K562 (cell line): ENCODE results near the gene KRT8. TPM values are rescaled to one million over a fixed set of nuclear protein-coding genes. Genes with fewer than 3 reads are reported as not detected.

ENCODE experiments used
- HCFC1 ChIP-seq: IDR thresholded peaks from 2 replicates; pipeline ENCODE4 v1.6.1; 2012; ENCODE audit warnings: low read depth, low read length, improper control_type of control experiment
- HMGN3 ChIP-seq: IDR thresholded peaks from 2 replicates; pipeline ENCODE4 v1.6.1; 2011; ENCODE audit warnings: borderline replicate concordance, low read depth, mild to moderate bottlenecking, mixed read lengths, low read length; ENCODE audit not compliant: insufficient read length; ENCODE audit errors: extremely low read depth
- KDM1A ChIP-seq, 2 experiments: fragments of 450-650 bp; IDR thresholded peaks; 2 replicates each; pipeline ENCODE4 v1.6.1; 2016; ENCODE audit warnings: mild to moderate bottlenecking in 2 of 2
- MCM5 ChIP-seq: fragments of 450-650 bp; IDR thresholded peaks from 2 replicates; pipeline ENCODE4 v1.6.1; 2016; ENCODE audit warnings: low read depth
- NFIC ChIP-seq: fragments of 450-650 bp; IDR thresholded peaks from 2 replicates; pipeline ENCODE4 v1.6.1; 2017; ENCODE audit warnings: mild to moderate bottlenecking, inconsistent platforms
- PYGO2 ChIP-seq: fragments of 450-650 bp; IDR thresholded peaks from 2 replicates; pipeline ENCODE4 v1.6.1; 2016; ENCODE audit warnings: mild to moderate bottlenecking, missing genetic modification characterization, moderate library complexity, missing compliant biosample characterization
- TARDBP ChIP-seq: fragments of 450-650 bp; IDR thresholded peaks from 2 replicates; pipeline ENCODE4 v1.6.1; 2016
- TRIM28 ChIP-seq: fragments of 450-650 bp; IDR thresholded peaks from 2 replicates; pipeline ENCODE4 v1.6.1; 2017
- ZNF436 ChIP-seq: fragments of 250-450, 450-650 bp; sonication (Bioruptor Pico); formaldehyde crosslinking; IDR thresholded peaks from 2 replicates; pipeline ENCODE4 v1.7.0; 2020; ENCODE audit warnings: mild to moderate bottlenecking
- ZNF717 ChIP-seq: fragments of 250-450 bp; sonication (Bioruptor Pico); IDR thresholded peaks from 2 replicates; pipeline ENCODE4 v1.5.0; 2021
- polyA plus RNA-seq, 8 experiments: library from polyadenylated mRNA; depleted of rRNA in 4 of 8; stranded (reverse) in 5 of 8; unstranded in 3 of 8; fragments of >200 nt; fragmentation: Nextera tagmentation in 2 of 8; fragmentation: Illumina TruSeq in 1 of 8; extraction: Ambion mirVana in 2 of 8; extraction: Trizol in 1 of 8; gene quantifications; 2 replicates each; pipeline versions ENCODE4 v1.2.1 to v1.2.3, GENCODE V29; 2011 to 2014; ENCODE audit warnings: inconsistent platforms in 1 of 8, missing spikeins in 1 of 8
- total RNA-seq, 7 experiments: library from RNA; depleted of rRNA in 6 of 7; stranded (reverse); fragments of >200 nt in 6 of 7; fragmentation: Illumina TruSeq in 2 of 7; extraction: Trizol in 2 of 7; gene quantifications; 2 replicates each; pipeline versions ENCODE4 v1.2.1 to v1.2.3, GENCODE V29; 2011 to 2021; ENCODE audit warnings: low replicate concordance in 1 of 7
- TF ChIP-seq, protein P1 (sequence below): fragments of 450-650 bp; IDR thresholded peaks from 2 replicates; pipeline ENCODE4 v1.6.1; 2016; ENCODE audit warnings: borderline replicate concordance
- TF ChIP-seq, protein P2 (sequence below): fragments of 450-650 bp; formaldehyde crosslinking; IDR thresholded peaks from 2 replicates; pipeline ENCODE4 v1.4.0; 2020; ENCODE audit warnings: mild to moderate bottlenecking, mixed read lengths
- TF ChIP-seq, protein P3 (sequence below): fragments of 450-650 bp; formaldehyde crosslinking; IDR thresholded peaks from 2 replicates; pipeline ENCODE4 v1.4.0; 2020; ENCODE audit warnings: mild to moderate bottlenecking, moderate library complexity
- TF ChIP-seq, protein P4 (sequence below): fragments of 450-650 bp; IDR thresholded peaks from 2 replicates; pipeline ENCODE4 v1.6.1; 2018; ENCODE audit not compliant: partially characterized antibody

KRT8 gene
- total and polyA plus RNA-seq, 9 of the 15 experiments (the other 6 are each of a cell fraction or from before 2014, with no cell fraction given) = 41.5 to 661 (median 260) TPM

DNA sequence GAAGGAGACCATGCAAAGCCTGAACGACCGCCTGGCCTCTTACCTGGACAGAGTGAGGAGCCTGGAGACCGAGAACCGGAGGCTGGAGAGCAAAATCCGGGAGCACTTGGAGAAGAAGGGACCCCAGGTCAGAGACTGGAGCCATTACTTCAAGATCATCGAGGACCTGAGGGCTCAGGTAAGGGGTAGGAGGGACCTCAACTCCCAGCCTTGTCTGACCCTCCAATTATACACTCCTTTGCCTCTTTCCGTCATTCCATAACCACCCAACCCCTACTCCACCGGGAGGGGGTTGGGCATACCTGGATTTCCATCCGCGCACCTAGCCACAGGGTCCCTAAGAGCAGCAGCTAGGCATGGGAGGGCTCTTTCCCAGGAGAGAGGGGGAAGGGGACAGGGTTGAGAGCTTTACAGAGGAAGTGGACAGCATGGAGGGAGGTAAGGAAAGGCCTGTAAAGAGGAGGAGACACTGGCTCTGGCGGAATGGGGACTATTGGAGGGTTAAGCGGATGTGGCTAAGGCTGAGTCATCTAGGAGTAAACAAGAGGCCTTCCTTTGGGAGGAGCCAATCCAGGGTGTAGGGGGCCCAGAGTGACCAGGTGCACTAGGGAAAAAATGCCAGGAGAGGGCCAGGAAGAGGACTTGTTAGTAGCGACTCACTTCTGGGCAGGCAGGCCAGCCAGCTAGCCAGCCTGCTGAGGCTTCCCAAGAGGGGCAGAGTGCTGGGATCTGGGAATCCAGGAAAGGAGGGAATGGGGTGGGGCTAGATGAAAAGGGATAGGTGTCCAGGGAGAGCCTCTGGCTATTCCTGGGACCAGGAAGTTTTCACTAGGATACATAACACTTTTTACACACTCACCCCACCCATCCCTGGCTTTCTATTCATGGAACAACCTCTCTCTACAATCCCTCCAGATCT, 44.8 kb upstream of the KRT8 start (continued):
- TF ChIP-seq, protein P1, sequence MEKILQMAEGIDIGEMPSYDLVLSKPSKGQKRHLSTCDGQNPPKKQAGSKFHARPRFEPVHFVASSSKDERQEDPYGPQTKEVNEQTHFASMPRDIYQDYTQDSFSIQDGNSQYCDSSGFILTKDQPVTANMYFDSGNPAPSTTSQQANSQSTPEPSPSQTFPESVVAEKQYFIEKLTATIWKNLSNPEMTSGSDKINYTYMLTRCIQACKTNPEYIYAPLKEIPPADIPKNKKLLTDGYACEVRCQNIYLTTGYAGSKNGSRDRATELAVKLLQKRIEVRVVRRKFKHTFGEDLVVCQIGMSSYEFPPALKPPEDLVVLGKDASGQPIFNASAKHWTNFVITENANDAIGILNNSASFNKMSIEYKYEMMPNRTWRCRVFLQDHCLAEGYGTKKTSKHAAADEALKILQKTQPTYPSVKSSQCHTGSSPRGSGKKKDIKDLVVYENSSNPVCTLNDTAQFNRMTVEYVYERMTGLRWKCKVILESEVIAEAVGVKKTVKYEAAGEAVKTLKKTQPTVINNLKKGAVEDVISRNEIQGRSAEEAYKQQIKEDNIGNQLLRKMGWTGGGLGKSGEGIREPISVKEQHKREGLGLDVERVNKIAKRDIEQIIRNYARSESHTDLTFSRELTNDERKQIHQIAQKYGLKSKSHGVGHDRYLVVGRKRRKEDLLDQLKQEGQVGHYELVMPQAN = peak; percentile 86
- TF ChIP-seq MCM5 (no peak), NFIC (peak; percentile 52; the same call in 1 of the 2 replicates), KDM1A (IDR thresholded peaks at IDR 0.05) (no peak), TRIM28 (no peak), ZNF436 (0 out of 2 replicates have a peak, but pooled peaks have one; percentile 50), HCFC1 (peak; percentile 32), HMGN3 (no peak), TARDBP (0 out of 2 replicates have a peak, but pooled peaks have one; percentile 60), ZNF717 (CRISPR knock-in tag) (no peak), PYGO2 (tag) (peak; percentile 15; the same call in 1 of the 2 replicates)
- TF ChIP-seq, protein P2, sequence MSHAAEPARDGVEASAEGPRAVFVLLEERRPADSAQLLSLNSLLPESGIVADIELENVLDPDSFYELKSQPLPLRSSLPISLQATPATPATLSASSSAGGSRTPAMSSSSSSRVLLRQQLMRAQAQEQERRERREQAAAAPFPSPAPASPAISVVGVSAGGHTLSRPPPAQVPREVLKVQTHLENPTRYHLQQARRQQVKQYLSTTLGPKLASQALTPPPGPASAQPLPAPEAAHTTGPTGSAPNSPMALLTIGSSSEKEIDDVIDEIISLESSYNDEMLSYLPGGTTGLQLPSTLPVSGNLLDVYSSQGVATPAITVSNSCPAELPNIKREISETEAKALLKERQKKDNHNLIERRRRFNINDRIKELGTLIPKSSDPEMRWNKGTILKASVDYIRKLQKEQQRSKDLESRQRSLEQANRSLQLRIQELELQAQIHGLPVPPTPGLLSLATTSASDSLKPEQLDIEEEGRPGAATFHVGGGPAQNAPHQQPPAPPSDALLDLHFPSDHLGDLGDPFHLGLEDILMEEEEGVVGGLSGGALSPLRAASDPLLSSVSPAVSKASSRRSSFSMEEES = no peak
- TF ChIP-seq, protein P3, sequence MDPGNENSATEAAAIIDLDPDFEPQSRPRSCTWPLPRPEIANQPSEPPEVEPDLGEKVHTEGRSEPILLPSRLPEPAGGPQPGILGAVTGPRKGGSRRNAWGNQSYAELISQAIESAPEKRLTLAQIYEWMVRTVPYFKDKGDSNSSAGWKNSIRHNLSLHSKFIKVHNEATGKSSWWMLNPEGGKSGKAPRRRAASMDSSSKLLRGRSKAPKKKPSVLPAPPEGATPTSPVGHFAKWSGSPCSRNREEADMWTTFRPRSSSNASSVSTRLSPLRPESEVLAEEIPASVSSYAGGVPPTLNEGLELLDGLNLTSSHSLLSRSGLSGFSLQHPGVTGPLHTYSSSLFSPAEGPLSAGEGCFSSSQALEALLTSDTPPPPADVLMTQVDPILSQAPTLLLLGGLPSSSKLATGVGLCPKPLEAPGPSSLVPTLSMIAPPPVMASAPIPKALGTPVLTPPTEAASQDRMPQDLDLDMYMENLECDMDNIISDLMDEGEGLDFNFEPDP (CRISPR knock-in tag) = 0 out of 2 replicates have a peak, but pooled peaks have one; percentile 37
- TF ChIP-seq, protein P4, sequence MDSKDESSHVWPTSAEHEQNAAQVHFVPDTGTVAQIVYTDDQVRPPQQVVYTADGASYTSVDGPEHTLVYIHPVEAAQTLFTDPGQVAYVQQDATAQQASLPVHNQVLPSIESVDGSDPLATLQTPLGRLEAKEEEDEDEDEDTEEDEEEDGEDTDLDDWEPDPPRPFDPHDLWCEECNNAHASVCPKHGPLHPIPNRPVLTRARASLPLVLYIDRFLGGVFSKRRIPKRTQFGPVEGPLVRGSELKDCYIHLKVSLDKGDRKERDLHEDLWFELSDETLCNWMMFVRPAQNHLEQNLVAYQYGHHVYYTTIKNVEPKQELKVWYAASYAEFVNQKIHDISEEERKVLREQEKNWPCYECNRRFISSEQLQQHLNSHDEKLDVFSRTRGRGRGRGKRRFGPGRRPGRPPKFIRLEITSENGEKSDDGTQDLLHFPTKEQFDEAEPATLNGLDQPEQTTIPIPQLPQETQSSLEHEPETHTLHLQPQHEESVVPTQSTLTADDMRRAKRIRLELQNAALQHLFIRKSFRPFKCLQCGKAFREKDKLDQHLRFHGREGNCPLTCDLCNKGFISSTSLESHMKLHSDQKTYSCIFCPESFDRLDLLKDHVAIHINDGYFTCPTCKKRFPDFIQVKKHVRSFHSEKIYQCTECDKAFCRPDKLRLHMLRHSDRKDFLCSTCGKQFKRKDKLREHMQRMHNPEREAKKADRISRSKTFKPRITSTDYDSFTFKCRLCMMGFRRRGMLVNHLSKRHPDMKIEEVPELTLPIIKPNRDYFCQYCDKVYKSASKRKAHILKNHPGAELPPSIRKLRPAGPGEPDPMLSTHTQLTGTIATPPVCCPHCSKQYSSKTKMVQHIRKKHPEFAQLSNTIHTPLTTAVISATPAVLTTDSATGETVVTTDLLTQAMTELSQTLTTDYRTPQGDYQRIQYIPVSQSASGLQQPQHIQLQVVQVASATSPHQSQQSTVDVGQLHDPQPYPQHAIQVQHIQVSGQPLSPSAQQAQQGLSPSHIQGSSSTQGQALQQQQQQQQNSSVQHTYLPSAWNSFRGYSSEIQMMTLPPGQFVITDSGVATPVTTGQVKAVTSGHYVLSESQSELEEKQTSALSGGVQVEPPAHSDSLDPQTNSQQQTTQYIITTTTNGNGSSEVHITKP = peak; percentile 91
